Heart right ventricle (tissue), 16 donors: ENCODE measurements around the gene SPON2. TPM values are rescaled to one million over a fixed set of nuclear protein-coding genes. Genes with fewer than 3 reads are reported as not detected.
A peak's percentile ranks its signal among the peaks of the same experiment; 100 is the strongest.

Source experiments
- ATAC-seq, 8 donors: fragments of 200-7000 bp; cut with Tn5 transposase; one replicate each; pipeline ENCODE4 v1.9.1; 2020; ENCODE audit warnings: mild to moderate bottlenecking in 8 of 8, moderate library complexity in 8 of 8, moderate number of reproducible peaks in 1 of 8
- DNase-seq, 2 donors: peaks; one replicate each; pipeline ENCODE4 v3.0.0-alpha.2; 2020
- H3K27ac ChIP-seq, 10 donors: fragments of 200-600 bp; sonication (generic) in 2 of 10; one replicate each; pipeline versions ENCODE4 v1.5.0 to v1.8.0; 2020 to 2022; ENCODE audit warnings: mild to moderate bottlenecking in 3 of 10
- H3K27me3 ChIP-seq, 7 donors: fragments of 200-600 bp; one replicate each; pipeline ENCODE4 v1.8.0; 2021 to 2022; ENCODE audit warnings: mild to moderate bottlenecking in 2 of 7
- H3K36me3 ChIP-seq, 9 donors: fragments of 200-600 bp; sonication (generic) in 1 of 9; one replicate each; pipeline versions ENCODE4 v1.5.0 to v1.8.0; 2020 to 2022; ENCODE audit warnings: mild to moderate bottlenecking in 2 of 9
- H3K4me1 ChIP-seq, 9 donors: fragments of 200-600 bp; sonication (generic) in 1 of 9; one replicate each; pipeline versions ENCODE4 v1.5.0 to v1.8.0; 2020 to 2022; ENCODE audit warnings: mild to moderate bottlenecking in 4 of 9
- H3K4me3 ChIP-seq, 10 donors: fragments of 200-600 bp; sonication (generic) in 2 of 10; one replicate each; pipeline versions ENCODE4 v1.5.0 to v1.8.0; 2020 to 2022; ENCODE audit warnings: mild to moderate bottlenecking in 7 of 10, moderate library complexity in 2 of 10
- H3K9me3 ChIP-seq, 11 donors: fragments of 200-600 bp in 10 of 11; sonication (generic) in 2 of 11; one replicate each; pipeline versions ENCODE4 v1.5.0 to v1.8.0; 2013 to 2022; ENCODE audit warnings: mild to moderate bottlenecking in 2 of 11, control low read depth in 1 of 11, moderate library complexity in 1 of 11
- CTCF ChIP-seq, 9 donors: fragments of 200-600 bp; sonication (generic) in 2 of 9; IDR thresholded peaks; one replicate each; pipeline versions ENCODE4 v1.5.0 to v1.8.0; 2021 to 2022; ENCODE audit warnings: antibody characterized with exemption in 9 of 9, mild to moderate bottlenecking in 5 of 9, moderate library complexity in 1 of 9
- WGBS, 2 donors: extraction: QIAGEN DNeasy Blood & Tissue Kit; methylation state at CpG; one replicate each; pipeline ENCODE4 v1.1.7; 2013; ENCODE audit warnings: inconsistent platforms in 1 of 2; 5-methylcytosine and 5-hydroxymethylcytosine counted together
- intact Hi-C, 10 donors: fragments of 100-400 bp; cut with DNase I; formaldehyde crosslinking; loops; one replicate each; pipeline versions ENCODE4 v1.11.1 to v1.14.2; 2022
- polyA plus RNA-seq, 2 donors: library from polyadenylated mRNA; stranded (reverse); fragments of 200-250 nt; gene quantifications; one replicate each; pipeline ENCODE4 v1.2.3, GENCODE V29; 2013
- total RNA-seq, 10 donors: library from RNA; stranded (reverse); fragmentation: NEBNext Ultra II Directional in 3 of 10; extraction: Animal tissue kit (Norgen Biotek cat#: 25700) in 3 of 10; gene quantifications; one replicate each; pipeline versions ENCODE4 v1.2.1 to v1.2.4, GENCODE V29; 2021 to 2023
- donor health status: Arrhythmogenic right ventricular cardiomyopathy.
- donor health status: ischemic (EF 13 %, LVEDD 7.1; RV severe dilation, severe dysfunction).
- donor health status: healthy with polysubstance abuse.
- donor health status: DM: no; HTN: yes; CAD: no.
- donor health status: DM: no; HTN: no; CAD: no.
- donor health status: ischemic (EF 25% LVEDD 6.9; RV normal size, moderate dysfunction).
- donor health status: ischemic (EF 25% LVEDD 5.7; RV mildly dilated, moderate dysfunction).
- donor health status: healthy.
- donor health status: DM: yes; HTN: yes; CAD: no.
- donor health status: Ischemic cardiomyopathy.
- donor health status: ischemic (EF 35%, LVEDD 5.7; RV mildly dilated, moderate dysfunction).
- donor health status: nonischemic (EF 11% LVEDD 7.7; RV severe dilation, severe dysfunction).
- donor health status: DM: yes; HTN: yes; CAD: no.
- donor health status: PGD.
- donor health status: ischemic (EF 29% LVEDD 5.4; RV normal size, mild dysfunction).
- donor health status: nonischemic (EF 23%, LVEDD 6.1; RV moderate dilation, normal function).

The SPON2 gene
- total and polyA plus RNA-seq, 12 donors = 5.3 to 40.5 (median 12.1) TPM

- no peak overlapping the region for H3K27ac ChIP-seq
- TF ChIP-seq CTCF (IDR thresholded peaks at IDR 0.05) = no peak
- H3K4me3 ChIP-seq = no peak overlapping the region
- no peaks in the 10 kb centered on the region for H3K9me3 ChIP-seq
- H3K27me3 ChIP-seq = no peaks in the 10 kb centered on the region
- ATAC-seq = no peak
- H3K36me3 ChIP-seq = peaks cover 8 to 100% (median 44%) of the 10 kb centered on the region in 9 donors
- H3K4me1 ChIP-seq = peaks cover 3 to 63% (median 31%) of the 10 kb centered on the region in 9 donors
- WGBS, 2 donors = 85 to 91% methylated on average over 31 of the region's 31 CpGs
- intact Hi-C loops = no loop called here
- DNase-seq = no peak
These were observed 43.0 kb upstream of the SPON2 start for GRCh38 chr4:1215141-1216075.

- Histone ChIP-seq H3K36me3 (peaks cover 8 to 91% (median 44%) of the 10 kb centered on the region in 9 donors), H3K9me3 (no peaks in the 10 kb centered on the region), H3K27me3 (no peaks in the 10 kb centered on the region), H3K27ac (no peak overlapping the region), H3K4me1 (peaks cover 13 to 73% (median 41%) of the 10 kb centered on the region in 9 donors), H3K4me3 (no peak overlapping the region)
- intact Hi-C loops = loop anchor here in 2 of 10 donors (5.0 kb wide), 2 partner anchors 33 to 47 kb away; partner anchors contain the start of gene CTBP1 (in 1 of the 2)
- no peak for TF ChIP-seq CTCF (IDR thresholded peaks at IDR 0.05)
- WGBS, 2 donors = 90% methylated on average over 48 of the region's 48 CpGs
- DNase-seq (peak in 1 of 2 donors; percentile 13), ATAC-seq (no peak)
These were observed 42.0 kb upstream of the SPON2 start for GRCh38 chr4:1214101-1215095.

GRCh38 chr4:1213336-1213995 lies 41.1 kb upstream of the SPON2 start:
- H3K27ac ChIP-seq = no peak overlapping the region
- ATAC-seq (no peak), DNase-seq (peak in 1 of 2 donors; percentile 13)
- intact Hi-C loops = loop anchor here in 2 of 10 donors (5.0 kb wide), 2 partner anchors 34 to 46 kb away; partner anchors contain the start of gene CTBP1 (in 1 of the 2)
- peaks cover 8 to 81% (median 44%) of the 10 kb centered on the region in 9 donors for H3K36me3 ChIP-seq
- no peaks in the 10 kb centered on the region for H3K9me3 ChIP-seq
- peaks cover 22 to 79% (median 51%) of the 10 kb centered on the region in 9 donors for H3K4me1 ChIP-seq
- no peak overlapping the region for H3K4me3 ChIP-seq
- 88 to 89% methylated on average over 20 of the region's 20 CpGs for WGBS, 2 donors
- no peaks in the 10 kb centered on the region for H3K27me3 ChIP-seq
- no peak for TF ChIP-seq CTCF (IDR thresholded peaks at IDR 0.05)
